Loucy (cell line): ENCODE measurements around the gene SIX3.

Experiments
- EZH2phosphoT487 ChIP-seq: fragments of 200-600 bp; IDR thresholded peaks from 2 replicates; pipeline ENCODE4 v1.6.1; 2018; ENCODE audit warnings: antibody characterized with exemption, mild to moderate bottlenecking, moderate library complexity, borderline replicate concordance
- TF ChIP-seq, protein P1 (sequence below): fragments of 200-600 bp; sonication (generic); conservative IDR thresholded peaks from 2 replicates; pipeline ENCODE4 v1.5.1; 2014; ENCODE audit warnings: mild to moderate bottlenecking, antibody characterized with exemption, low read length

DNA sequence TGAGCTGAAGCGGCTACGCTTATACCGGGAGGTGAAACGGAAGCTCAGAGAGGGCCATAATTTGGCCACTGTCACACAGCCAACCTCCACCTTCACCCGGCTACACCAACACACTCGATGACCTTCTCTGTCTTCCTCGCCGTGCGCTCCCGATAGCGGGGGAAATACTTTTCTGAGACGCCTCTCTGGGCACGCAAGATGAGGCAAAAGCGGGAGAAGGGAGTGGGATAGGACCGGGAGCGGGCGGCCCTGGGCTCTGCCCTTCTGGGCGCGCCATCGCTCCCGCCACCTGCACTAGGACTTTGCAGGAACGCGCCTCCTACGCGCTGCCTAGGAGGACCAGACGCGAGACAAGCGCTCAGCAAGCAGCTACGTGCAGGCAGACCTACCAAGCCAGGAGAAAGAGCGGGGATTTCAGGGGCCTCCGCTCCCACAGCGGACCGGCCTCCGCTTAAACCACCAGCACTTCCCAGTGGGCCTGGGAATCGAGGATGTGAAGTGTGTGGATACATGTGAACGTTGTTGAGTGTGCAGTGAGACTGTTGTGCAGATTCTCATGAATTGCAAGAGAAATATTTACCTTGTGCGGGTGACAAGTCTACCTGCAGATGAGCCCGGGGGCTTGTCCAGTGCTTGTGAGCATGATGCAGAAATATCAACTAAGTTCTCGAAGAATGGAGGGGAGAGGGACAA is 11.4 kb downstream of the SIX3 start:
- TF ChIP-seq, protein P1, sequence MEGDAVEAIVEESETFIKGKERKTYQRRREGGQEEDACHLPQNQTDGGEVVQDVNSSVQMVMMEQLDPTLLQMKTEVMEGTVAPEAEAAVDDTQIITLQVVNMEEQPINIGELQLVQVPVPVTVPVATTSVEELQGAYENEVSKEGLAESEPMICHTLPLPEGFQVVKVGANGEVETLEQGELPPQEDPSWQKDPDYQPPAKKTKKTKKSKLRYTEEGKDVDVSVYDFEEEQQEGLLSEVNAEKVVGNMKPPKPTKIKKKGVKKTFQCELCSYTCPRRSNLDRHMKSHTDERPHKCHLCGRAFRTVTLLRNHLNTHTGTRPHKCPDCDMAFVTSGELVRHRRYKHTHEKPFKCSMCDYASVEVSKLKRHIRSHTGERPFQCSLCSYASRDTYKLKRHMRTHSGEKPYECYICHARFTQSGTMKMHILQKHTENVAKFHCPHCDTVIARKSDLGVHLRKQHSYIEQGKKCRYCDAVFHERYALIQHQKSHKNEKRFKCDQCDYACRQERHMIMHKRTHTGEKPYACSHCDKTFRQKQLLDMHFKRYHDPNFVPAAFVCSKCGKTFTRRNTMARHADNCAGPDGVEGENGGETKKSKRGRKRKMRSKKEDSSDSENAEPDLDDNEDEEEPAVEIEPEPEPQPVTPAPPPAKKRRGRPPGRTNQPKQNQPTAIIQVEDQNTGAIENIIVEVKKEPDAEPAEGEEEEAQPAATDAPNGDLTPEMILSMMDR = no peak
- no peak for TF ChIP-seq EZH2phosphoT487
